Measurements from ENCODE around the gene PPP1R1A. TPM values are rescaled to one million over a fixed set of nuclear protein-coding genes. Genes with fewer than 3 reads are reported as not detected.

The PPP1R1A gene
- total RNA-seq, 4 donors from 2014 or later = 3.6 to 10.2 (median 7.0) TPM

DNA sequence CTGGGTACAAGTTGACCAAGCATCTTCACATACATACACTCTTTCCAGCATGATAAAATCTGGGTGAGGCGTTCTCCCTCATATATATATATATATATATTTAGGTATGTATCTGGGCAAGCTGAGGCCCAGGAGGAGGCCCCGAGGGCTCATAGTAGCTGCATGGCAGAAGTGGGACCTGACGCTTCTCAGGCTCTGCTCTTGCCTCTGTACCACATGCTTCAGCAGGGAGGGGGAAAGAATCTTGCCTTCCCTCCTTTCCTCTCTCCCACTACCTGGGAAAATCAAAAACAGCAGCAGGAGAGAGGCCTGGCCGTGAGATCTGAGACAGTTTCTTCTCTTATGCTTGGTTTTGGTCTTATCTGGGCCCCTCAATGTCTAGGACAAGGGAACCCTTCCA is 9.2 kb downstream of the PPP1R1A start:
- Histone ChIP-seq H3K9me3 (no peaks in the 10 kb centered on the region), H3K36me3 (peaks cover 0 to 32% (median 14%) of the 10 kb centered on the region in 4 donors), H3K4me3 (no peak overlapping the region), H3K27me3 (no peaks in the 10 kb centered on the region), H3K27ac (replicated peaks in 1 of 4) (no peak overlapping the region), H3K4me1 (peaks cover 0 to 12% (median 9%) of the 10 kb centered on the region in 4 donors)
- 52% methylated on average over 4 of the region's 4 CpGs for WGBS
- DNase-seq (ENCODE audit: extremely low spot score) = no peak
- intact Hi-C loops (cut with DNase I) = loop anchor here (5.0 kb wide), 1 partner anchor 378 kb away; no protein-coding TSS in a partner anchor
- no peak for TF ChIP-seq POLR2AphosphoS5 (IDR thresholded peaks at IDR 0.05)
- no peak for TF ChIP-seq EP300 (IDR thresholded peaks at IDR 0.05)
- TF ChIP-seq, protein P1, sequence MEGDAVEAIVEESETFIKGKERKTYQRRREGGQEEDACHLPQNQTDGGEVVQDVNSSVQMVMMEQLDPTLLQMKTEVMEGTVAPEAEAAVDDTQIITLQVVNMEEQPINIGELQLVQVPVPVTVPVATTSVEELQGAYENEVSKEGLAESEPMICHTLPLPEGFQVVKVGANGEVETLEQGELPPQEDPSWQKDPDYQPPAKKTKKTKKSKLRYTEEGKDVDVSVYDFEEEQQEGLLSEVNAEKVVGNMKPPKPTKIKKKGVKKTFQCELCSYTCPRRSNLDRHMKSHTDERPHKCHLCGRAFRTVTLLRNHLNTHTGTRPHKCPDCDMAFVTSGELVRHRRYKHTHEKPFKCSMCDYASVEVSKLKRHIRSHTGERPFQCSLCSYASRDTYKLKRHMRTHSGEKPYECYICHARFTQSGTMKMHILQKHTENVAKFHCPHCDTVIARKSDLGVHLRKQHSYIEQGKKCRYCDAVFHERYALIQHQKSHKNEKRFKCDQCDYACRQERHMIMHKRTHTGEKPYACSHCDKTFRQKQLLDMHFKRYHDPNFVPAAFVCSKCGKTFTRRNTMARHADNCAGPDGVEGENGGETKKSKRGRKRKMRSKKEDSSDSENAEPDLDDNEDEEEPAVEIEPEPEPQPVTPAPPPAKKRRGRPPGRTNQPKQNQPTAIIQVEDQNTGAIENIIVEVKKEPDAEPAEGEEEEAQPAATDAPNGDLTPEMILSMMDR (IDR thresholded peaks at IDR 0.05) = no peak
- no peak for TF ChIP-seq POLR2A (IDR thresholded peaks at IDR 0.05; ENCODE audit: low read depth)

DNA sequence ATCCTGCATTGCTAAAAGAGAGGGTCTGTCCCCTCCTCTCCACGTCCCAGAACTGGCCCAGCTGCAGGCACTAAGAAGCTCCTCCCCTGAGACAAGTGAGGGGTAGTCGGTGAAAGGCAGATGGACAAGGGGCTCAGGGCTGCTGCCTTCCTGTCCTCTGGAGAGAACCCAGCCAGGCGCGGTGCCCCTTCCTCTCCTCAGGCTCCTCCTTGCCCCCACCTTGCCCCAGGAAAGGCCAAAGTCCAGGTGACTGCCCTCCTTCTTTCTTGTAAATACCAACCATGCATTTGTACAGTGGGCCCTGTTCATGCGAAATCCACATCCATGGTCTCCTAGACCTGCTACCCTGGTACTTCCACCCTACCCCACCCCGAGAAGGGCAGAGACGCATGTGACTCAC is 9.7 kb downstream of the PPP1R1A start:
- H3K27ac ChIP-seq (replicated peaks in 1 of 4) = no peak overlapping the region
- no peaks in the 10 kb centered on the region for H3K9me3 ChIP-seq
- DNase-seq (ENCODE audit: extremely low spot score) = no peak
- 96% methylated on average over 6 of the region's 7 CpGs for WGBS
- TF ChIP-seq POLR2A (IDR thresholded peaks at IDR 0.05; ENCODE audit: low read depth) = no peak
- no peak for TF ChIP-seq POLR2AphosphoS5 (IDR thresholded peaks at IDR 0.05)
- no peak for TF ChIP-seq EP300 (IDR thresholded peaks at IDR 0.05)
- TF ChIP-seq, protein P1 (IDR thresholded peaks at IDR 0.05) = no peak
- H3K36me3 ChIP-seq = peaks cover 0 to 32% (median 12%) of the 10 kb centered on the region in 4 donors
- H3K4me3 ChIP-seq = no peak overlapping the region
- intact Hi-C loops (cut with DNase I) = loop anchor here (5.0 kb wide), 1 partner anchor 379 kb away; no protein-coding TSS in a partner anchor
- H3K27me3 ChIP-seq = no peaks in the 10 kb centered on the region
- peaks cover 0 to 12% (median 9%) of the 10 kb centered on the region in 4 donors for H3K4me1 ChIP-seq

DNA sequence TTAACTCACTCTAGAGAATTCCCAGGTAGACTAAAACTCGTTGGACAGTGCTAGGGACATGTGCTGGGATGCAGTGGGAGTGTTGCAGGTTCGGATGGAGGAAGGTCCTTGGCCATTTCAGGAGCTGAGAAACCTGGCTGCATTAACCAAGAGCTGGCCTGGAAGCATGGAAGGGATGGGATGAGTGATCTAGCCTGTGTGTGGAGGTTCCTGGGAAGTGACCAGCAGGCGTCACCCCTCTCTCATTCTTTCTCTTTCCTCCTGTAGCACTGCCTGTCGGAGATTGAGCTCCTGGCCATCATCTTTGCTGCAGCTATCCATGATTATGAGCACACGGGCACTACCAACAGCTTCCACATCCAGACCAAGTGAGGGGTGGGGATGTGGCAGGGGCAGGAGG is 15.6 kb downstream of the PPP1R1A start:
- H3K27me3 ChIP-seq = no peaks in the 10 kb centered on the region
- H3K4me3 ChIP-seq = no peak overlapping the region
- no peak for DNase-seq (ENCODE audit: extremely low spot score)
- H3K4me1 ChIP-seq = peaks cover 0 to 7% (median 3%) of the 10 kb centered on the region in 4 donors
- H3K36me3 ChIP-seq = peaks cover 3 to 45% (median 9%) of the 10 kb centered on the region in 4 donors
- WGBS = 62% methylated on average over 5 of the region's 5 CpGs
- no peak overlapping the region for H3K27ac ChIP-seq (replicated peaks in 1 of 4)
- TF ChIP-seq POLR2AphosphoS5 (IDR thresholded peaks at IDR 0.05) (no peak), EP300 (IDR thresholded peaks at IDR 0.05) (no peak), POLR2A (IDR thresholded peaks at IDR 0.05; ENCODE audit: low read depth) (no peak)
- TF ChIP-seq, protein P1 (IDR thresholded peaks at IDR 0.05) = no peak
- intact Hi-C loops (cut with DNase I) = no loop called here
- H3K9me3 ChIP-seq = no peaks in the 10 kb centered on the region

DNA sequence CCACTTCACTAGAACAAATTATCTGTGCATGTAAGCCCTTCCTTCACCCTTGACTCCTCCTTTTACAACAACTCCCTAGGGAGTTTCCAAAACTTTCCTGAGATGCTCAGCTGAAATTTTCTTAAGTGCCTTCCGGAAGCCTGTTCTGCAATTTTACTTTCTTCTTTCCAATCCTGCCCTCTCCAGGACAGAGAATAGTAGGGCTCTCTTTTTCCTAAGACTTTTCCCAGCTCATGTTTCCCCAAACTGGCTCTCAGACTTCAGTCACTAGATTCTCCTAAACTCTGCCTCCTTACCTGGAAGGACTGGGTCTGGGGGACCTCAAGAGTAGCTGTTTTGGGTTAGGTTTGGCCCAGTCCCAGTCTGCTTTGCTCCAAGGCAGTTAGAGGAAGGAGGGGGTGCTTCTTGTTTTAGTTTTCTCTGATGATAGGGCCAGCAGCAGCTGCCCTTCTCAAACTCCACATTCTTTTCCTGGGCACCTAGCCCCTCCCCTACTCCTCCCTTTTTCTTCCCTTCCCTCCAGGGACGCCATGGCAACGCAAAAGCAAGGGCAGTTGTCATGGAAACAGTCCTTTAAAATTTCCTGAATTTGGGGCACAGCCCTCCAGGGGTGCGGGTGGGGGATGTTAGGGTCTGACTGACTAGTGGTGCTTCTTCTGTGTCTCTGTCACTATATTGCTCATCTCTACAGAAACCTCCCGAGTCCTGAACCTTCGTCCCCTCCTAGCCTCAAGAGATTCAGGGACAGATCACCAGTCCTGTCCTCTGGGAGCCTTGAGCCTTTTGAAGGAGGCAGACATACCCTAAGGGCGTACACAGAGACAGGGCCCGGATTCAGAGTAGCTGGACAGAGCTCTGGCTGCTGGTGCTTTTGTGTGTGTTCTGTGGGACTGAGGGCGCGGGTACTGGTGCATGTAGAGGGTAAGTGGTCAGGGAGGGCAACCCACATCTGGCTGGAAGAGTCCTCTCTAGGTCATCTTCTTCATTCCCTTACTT is 17.0 kb downstream of the PPP1R1A start:
- peaks cover 0 to 12% (median 8%) of the 10 kb centered on the region in 4 donors for H3K4me1 ChIP-seq
- H3K27me3 ChIP-seq = no peaks in the 10 kb centered on the region
- H3K4me3 ChIP-seq = no peak overlapping the region
- no peak overlapping the region for H3K27ac ChIP-seq (replicated peaks in 1 of 4)
- no peak for DNase-seq (ENCODE audit: extremely low spot score)
- no peaks in the 10 kb centered on the region for H3K9me3 ChIP-seq
- 71% methylated on average over 10 of the region's 10 CpGs for WGBS
- intact Hi-C loops (cut with DNase I) = loop anchor here (2.0 kb wide), 1 partner anchor 45 kb away; no protein-coding TSS in a partner anchor
- TF ChIP-seq POLR2AphosphoS5 (IDR thresholded peaks at IDR 0.05) (no peak), POLR2A (IDR thresholded peaks at IDR 0.05; ENCODE audit: low read depth) (no peak), EP300 (IDR thresholded peaks at IDR 0.05) (no peak)
- TF ChIP-seq, protein P1 (IDR thresholded peaks at IDR 0.05) = peak; percentile 27 to 33 (median 31)
- H3K36me3 ChIP-seq = peaks cover 3 to 31% (median 8%) of the 10 kb centered on the region in 4 donors

Measured in esophagus muscularis mucosa (tissue), 4 donors.